Astrocyte (in vitro differentiated cells and primary cell): Measurements from ENCODE around the gene IRGQ. TPM values are rescaled to one million over a fixed set of nuclear protein-coding genes. Genes with fewer than 3 reads are reported as not detected.

ENCODE experiments used
- DNase-seq: peaks from one replicate; pipeline ENCODE4 v3.0.0-alpha.2; 2010; ENCODE audit warnings: low read depth
- FAIRE-seq: peaks from 2 replicates; lab custom pipeline; 2011; peaks lifted over from hg19 to GRCh38; lab: Jason Lieb, UNC
- H2AFZ ChIP-seq: 2 replicates; pipeline ENCODE4 v1.6.0; 2012; ENCODE audit warnings: low read depth, low read length, inconsistent platforms
- H3K27ac ChIP-seq: 2 replicates; pipeline ENCODE4 v1.5.1; 2011; ENCODE audit warnings: low read depth, low read length, inconsistent platforms
- H3K27me3 ChIP-seq: 2 replicates; pipeline ENCODE4 v1.6.0; 2011; ENCODE audit warnings: low read length, inconsistent platforms; ENCODE audit not compliant: insufficient read depth
- H3K36me3 ChIP-seq: 2 replicates; pipeline ENCODE4 v1.5.1; 2011; ENCODE audit warnings: low read length, inconsistent platforms; ENCODE audit not compliant: insufficient read depth
- H3K4me1 ChIP-seq: 2 replicates; pipeline ENCODE4 v1.5.1; 2011; ENCODE audit warnings: low read length, inconsistent platforms; ENCODE audit not compliant: insufficient read depth
- H3K4me2 ChIP-seq: 2 replicates; pipeline ENCODE4 v1.6.0; 2012; ENCODE audit warnings: low read length, inconsistent platforms
- H3K4me3 ChIP-seq: 2 replicates; pipeline ENCODE4 v1.5.1; 2011; ENCODE audit warnings: low read depth, mild to moderate bottlenecking, low read length, inconsistent platforms; ENCODE audit not compliant: insufficient read depth
- H3K79me2 ChIP-seq: 2 replicates; pipeline ENCODE4 v1.6.0; 2012; ENCODE audit warnings: mild to moderate bottlenecking, low read length, inconsistent platforms; ENCODE audit not compliant: insufficient read depth
- H3K9ac ChIP-seq: 2 replicates; pipeline ENCODE4 v1.6.0; 2012; ENCODE audit warnings: mild to moderate bottlenecking, low read length, inconsistent platforms
- H3K9me3 ChIP-seq: 2 replicates; pipeline ENCODE4 v1.5.1; 2012; ENCODE audit warnings: low read depth, mild to moderate bottlenecking, low read length, inconsistent platforms; ENCODE audit not compliant: insufficient read depth
- H4K20me1 ChIP-seq: 2 replicates; pipeline ENCODE4 v1.6.0; 2012; ENCODE audit warnings: low read length, inconsistent platforms; ENCODE audit not compliant: insufficient read depth
- H3K27ac Mint-ChIP-seq: one replicate; pipeline ENCODE4 v1.8.0; 2021; ENCODE audit warnings: mild to moderate bottlenecking, mixed read lengths; ENCODE audit not compliant: unreplicated experiment
- H3K27me3 Mint-ChIP-seq: one replicate; pipeline ENCODE4 v1.8.0; 2021; ENCODE audit warnings: low read depth, mixed read lengths; ENCODE audit not compliant: unreplicated experiment
- H3K36me3 Mint-ChIP-seq: one replicate; pipeline ENCODE4 v1.8.0; 2021; ENCODE audit warnings: low read depth, mixed read lengths; ENCODE audit not compliant: unreplicated experiment
- H3K4me1 Mint-ChIP-seq: one replicate; pipeline ENCODE4 v1.8.0; 2021; ENCODE audit warnings: low read depth, mixed read lengths; ENCODE audit not compliant: unreplicated experiment
- H3K4me3 Mint-ChIP-seq: one replicate; pipeline ENCODE4 v1.8.0; 2021; ENCODE audit warnings: mild to moderate bottlenecking, moderate library complexity, mixed read lengths; ENCODE audit not compliant: unreplicated experiment
- H3K9me3 Mint-ChIP-seq: one replicate; pipeline ENCODE4 v1.8.0; 2021; ENCODE audit warnings: mild to moderate bottlenecking, mixed read lengths; ENCODE audit not compliant: unreplicated experiment
- EZH2 ChIP-seq: IDR thresholded peaks from 2 replicates; pipeline ENCODE4 v1.6.1; 2012; ENCODE audit warnings: mild to moderate bottlenecking, low read length, inconsistent platforms; ENCODE audit not compliant: insufficient read depth
- total RNA-seq: library from RNA; stranded (reverse); gene quantifications from 2 replicates; pipeline ENCODE4 v1.2.1, GENCODE V29; 2021
- TF ChIP-seq, protein P1 (sequence below): IDR thresholded peaks from 2 replicates; pipeline ENCODE4 v1.5.1; 2011; ENCODE audit warnings: low read depth, mild to moderate bottlenecking, inconsistent platforms, low read length, moderate library complexity; ENCODE audit not compliant: insufficient read depth

The IRGQ gene
- total RNA-seq, 1 donor from 2014 or later: 60.7 TPM

DNA sequence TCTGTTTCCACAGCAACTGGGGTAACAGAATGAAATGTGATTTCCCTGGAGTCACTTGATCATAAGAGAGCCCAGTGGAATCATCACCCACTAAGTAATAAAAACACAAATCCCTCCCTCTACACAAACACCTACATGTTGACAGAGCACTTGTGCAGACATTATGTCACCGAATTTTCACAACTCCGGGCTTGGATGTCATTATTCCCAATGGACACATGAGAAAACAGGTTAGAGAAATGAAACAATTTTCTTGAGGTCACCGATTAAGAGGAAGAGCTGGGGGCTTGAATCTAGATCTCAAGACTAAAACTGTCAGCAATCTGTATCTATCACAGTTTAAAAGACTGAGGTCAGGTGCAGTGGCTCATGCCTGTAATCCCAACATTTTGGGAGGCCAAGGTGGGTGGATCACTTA is 23.8 kb downstream of the IRGQ start:
- Histone ChIP-seq H3K4me2 (no peak overlapping the region), H3K4me1 (peaks cover 11% of the 10 kb centered on the region), H3K9ac (no peak overlapping the region), H3K36me3 (peaks cover 5% of the 10 kb centered on the region), H2AFZ (no peak overlapping the region), H3K27me3 (no peaks in the 10 kb centered on the region), H3K4me3 (no peak overlapping the region), H3K79me2 (peaks cover 28% of the 10 kb centered on the region), H3K27ac (no peak overlapping the region), H4K20me1 (peaks cover 12% of the 10 kb centered on the region), H3K9me3 (no peaks in the 10 kb centered on the region)
- Mint-ChIP-seq H3K27me3 (no peaks in the 10 kb centered on the region), H3K4me3 (no peak overlapping the region), H3K36me3 (peaks cover 1% of the 10 kb centered on the region), H3K9me3 (peaks cover 2% of the 10 kb centered on the region), H3K27ac (no peak overlapping the region), H3K4me1 (peaks cover 2% of the 10 kb centered on the region)
- TF ChIP-seq, protein P1, sequence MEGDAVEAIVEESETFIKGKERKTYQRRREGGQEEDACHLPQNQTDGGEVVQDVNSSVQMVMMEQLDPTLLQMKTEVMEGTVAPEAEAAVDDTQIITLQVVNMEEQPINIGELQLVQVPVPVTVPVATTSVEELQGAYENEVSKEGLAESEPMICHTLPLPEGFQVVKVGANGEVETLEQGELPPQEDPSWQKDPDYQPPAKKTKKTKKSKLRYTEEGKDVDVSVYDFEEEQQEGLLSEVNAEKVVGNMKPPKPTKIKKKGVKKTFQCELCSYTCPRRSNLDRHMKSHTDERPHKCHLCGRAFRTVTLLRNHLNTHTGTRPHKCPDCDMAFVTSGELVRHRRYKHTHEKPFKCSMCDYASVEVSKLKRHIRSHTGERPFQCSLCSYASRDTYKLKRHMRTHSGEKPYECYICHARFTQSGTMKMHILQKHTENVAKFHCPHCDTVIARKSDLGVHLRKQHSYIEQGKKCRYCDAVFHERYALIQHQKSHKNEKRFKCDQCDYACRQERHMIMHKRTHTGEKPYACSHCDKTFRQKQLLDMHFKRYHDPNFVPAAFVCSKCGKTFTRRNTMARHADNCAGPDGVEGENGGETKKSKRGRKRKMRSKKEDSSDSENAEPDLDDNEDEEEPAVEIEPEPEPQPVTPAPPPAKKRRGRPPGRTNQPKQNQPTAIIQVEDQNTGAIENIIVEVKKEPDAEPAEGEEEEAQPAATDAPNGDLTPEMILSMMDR: no peak
- no peak for TF ChIP-seq EZH2
- DNase-seq: no peak
- FAIRE-seq: no peak

DNA sequence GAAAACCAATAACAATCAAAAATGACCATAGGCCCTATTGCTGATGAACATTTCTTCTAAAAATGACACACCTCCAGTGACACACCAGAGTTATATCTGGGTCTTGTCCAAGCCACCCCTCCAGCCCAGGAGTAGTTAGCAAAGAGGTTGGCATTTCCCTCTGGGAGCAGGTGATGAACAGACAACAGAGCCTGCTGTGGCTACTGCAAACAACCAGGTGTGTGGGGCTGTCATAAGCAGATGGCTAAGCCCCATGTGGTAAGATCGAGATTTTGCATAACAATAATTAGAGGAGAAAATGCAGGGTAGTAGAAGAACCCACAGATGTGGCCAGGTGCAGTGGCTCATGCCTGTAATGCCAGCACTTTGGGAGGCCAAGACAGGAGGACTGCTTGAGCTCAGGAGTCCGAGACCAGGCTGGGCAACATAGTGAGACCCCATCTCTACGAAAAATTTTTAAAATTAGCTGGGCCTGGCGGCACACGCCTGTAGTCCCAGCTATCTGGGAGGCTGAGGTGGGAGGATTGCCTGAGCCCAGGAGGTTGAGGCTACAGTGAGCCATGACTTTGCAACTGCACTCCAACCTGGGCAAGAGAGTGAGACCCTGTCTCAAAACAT is 25.7 kb downstream of the IRGQ start:
- FAIRE-seq: no peak
- H3K27ac Mint-ChIP-seq: no peak overlapping the region

More for the DNA sequence above, 25.7 kb downstream of the IRGQ start:
- DNase-seq: no peak
- Histone ChIP-seq H3K4me1 (peaks cover 7% of the 10 kb centered on the region), H4K20me1 (peaks cover 12% of the 10 kb centered on the region), H3K4me3 (no peak overlapping the region), H2AFZ (no peak overlapping the region), H3K4me2 (no peak overlapping the region), H3K27ac (no peak overlapping the region), H3K79me2 (peaks cover 31% of the 10 kb centered on the region), H3K9me3 (no peaks in the 10 kb centered on the region), H3K9ac (no peak overlapping the region), H3K27me3 (no peaks in the 10 kb centered on the region), H3K36me3 (peaks cover 5% of the 10 kb centered on the region)
- Mint-ChIP-seq H3K27me3 (no peaks in the 10 kb centered on the region), H3K4me1 (peaks cover 2% of the 10 kb centered on the region), H3K9me3 (no peaks in the 10 kb centered on the region), H3K36me3 (peaks cover 1% of the 10 kb centered on the region), H3K4me3 (no peak overlapping the region)
- TF ChIP-seq EZH2: no peak
- TF ChIP-seq, protein P1: no peak
